Keratinocyte (primary cell): ENCODE measurements around the gene EFEMP1.

Experiments used
- EZH2 ChIP-seq: IDR thresholded peaks from one replicate; pipeline ENCODE4 v1.6.1; 2012; ENCODE audit warnings: inconsistent platforms, mild to moderate bottlenecking, low read length, moderate library complexity
- TF ChIP-seq, protein P1 (sequence below), 3 experiments: IDR thresholded peaks in 1 of 3; conservative IDR thresholded peaks in 1 of 3; optimal IDR thresholded peaks in 1 of 3; 2 replicates in 2 of 3; 3 replicates in 1 of 3; pipeline versions ENCODE3 to v1.5.1; 2011; ENCODE audit warnings: low read length in 3 of 3, mild to moderate bottlenecking in 3 of 3, moderate library complexity in 2 of 3, control low read depth in 1 of 3, inconsistent platforms in 1 of 3; ENCODE audit not compliant: insufficient read depth in 2 of 3; ENCODE audit errors: extremely low read depth in 1 of 3

DNA sequence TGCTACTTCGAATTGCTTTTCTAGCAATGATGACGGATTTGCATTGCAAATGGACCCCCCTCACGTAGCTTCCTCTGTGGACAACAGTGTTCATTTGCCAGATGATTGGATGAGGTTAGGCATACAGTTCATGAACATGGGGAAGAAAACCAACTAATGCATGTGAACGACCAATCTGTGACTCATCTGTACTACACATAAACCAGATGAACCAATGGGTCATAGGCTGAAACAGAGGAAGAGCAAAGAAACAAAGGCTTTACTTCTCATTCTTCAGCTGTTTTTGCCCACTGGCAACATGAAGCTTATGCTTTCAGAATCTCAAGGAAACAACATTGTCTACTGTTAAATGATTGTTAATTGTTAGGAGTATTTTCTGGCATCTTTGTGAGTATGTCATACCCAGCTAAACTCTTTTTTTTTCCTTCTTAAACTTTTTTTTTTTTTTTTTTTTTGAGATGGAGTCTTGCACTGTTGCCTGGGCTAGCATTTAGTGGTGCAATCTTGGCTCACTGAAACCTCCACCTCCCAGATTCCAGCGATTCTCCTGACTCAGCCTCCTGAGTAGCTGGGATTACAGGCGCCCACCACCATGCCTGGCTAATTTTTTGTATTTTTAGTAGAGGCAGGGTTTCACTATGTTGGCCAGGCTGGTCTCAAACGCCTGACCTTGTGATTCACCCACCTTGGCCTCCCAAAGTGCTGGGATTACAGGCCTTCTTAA, 35.5 kb downstream of the EFEMP1 start:
- TF ChIP-seq, protein P1, sequence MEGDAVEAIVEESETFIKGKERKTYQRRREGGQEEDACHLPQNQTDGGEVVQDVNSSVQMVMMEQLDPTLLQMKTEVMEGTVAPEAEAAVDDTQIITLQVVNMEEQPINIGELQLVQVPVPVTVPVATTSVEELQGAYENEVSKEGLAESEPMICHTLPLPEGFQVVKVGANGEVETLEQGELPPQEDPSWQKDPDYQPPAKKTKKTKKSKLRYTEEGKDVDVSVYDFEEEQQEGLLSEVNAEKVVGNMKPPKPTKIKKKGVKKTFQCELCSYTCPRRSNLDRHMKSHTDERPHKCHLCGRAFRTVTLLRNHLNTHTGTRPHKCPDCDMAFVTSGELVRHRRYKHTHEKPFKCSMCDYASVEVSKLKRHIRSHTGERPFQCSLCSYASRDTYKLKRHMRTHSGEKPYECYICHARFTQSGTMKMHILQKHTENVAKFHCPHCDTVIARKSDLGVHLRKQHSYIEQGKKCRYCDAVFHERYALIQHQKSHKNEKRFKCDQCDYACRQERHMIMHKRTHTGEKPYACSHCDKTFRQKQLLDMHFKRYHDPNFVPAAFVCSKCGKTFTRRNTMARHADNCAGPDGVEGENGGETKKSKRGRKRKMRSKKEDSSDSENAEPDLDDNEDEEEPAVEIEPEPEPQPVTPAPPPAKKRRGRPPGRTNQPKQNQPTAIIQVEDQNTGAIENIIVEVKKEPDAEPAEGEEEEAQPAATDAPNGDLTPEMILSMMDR (optimal IDR thresholded peaks at IDR 0.05 in 1 of 3, IDR thresholded peaks at IDR 0.05 in 1 of 3, conservative IDR thresholded peaks at IDR 0.05 in 1 of 3; ENCODE audit: extremely low read depth in 1 of 3, insufficient read depth in 2 of 3, low read length in 3 of 3) = no peak
- TF ChIP-seq EZH2 = no peak
